B cell (primary cell): ENCODE results near the gene RAP1GDS1.

Experiments
- CTCF ChIP-seq: fragments of 200-600 bp; IDR thresholded peaks from one replicate; pipeline ENCODE4 v1.8.0; 2022; ENCODE audit warnings: antibody characterized with exemption, mild to moderate bottlenecking
- EZH2 ChIP-seq: IDR thresholded peaks from 2 replicates; pipeline ENCODE4 v1.6.1; 2012; ENCODE audit warnings: borderline replicate concordance, low read depth, mild to moderate bottlenecking, moderate library complexity, low read length; ENCODE audit not compliant: insufficient read depth, poor library complexity, severe bottlenecking

GRCh38 chr4:98484031-98484430 lies 222.8 kb downstream of the RAP1GDS1 start:
- TF ChIP-seq CTCF (no peak), EZH2 (no peak)
